GM18907 (cell line): ENCODE data around the gene PLP2.

ENCODE experiments used
- ATAC-seq: cut with Tn5 transposase; IDR thresholded peaks from one replicate; pipeline ENCODE4 v1.9.1; 2021; ENCODE audit warnings: mild to moderate bottlenecking, moderate library complexity; ENCODE audit not compliant: unreplicated experiment

The PLP2 gene

GRCh38 chrX:49186125-49187027 is 14.7 kb downstream of the PLP2 start, which contains the start of gene PRICKLE3:
TSS of gene PRICKLE3 (minus strand) at chrX:49186373. CDS start at chrX:49186297, 76 bp downstream.
- ATAC-seq, result no peak

DNA sequence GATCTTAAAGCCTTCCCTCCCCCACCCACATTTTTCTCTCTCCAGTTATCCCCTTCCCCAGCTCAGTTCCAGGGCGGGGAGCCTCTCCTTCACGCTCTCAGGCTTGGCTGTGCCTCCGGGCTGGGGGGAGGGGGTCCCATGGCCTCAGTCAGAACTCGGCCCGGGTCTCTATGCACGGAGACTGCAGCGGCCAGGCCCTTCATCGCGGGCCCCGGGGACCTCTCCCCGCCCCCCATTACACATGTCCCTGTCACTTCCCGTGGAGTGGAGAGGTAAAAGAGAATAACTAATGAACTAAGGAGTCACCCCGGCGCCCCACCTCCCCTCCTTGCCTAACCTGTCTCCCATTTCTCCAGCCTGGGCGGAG is 15.3 kb downstream of the PLP2 start:
- no peak for ATAC-seq

- ATAC-seq, result no peak
Measured at GRCh38 chrX:49187526-49187925, 15.8 kb downstream of the PLP2 start.

DNA sequence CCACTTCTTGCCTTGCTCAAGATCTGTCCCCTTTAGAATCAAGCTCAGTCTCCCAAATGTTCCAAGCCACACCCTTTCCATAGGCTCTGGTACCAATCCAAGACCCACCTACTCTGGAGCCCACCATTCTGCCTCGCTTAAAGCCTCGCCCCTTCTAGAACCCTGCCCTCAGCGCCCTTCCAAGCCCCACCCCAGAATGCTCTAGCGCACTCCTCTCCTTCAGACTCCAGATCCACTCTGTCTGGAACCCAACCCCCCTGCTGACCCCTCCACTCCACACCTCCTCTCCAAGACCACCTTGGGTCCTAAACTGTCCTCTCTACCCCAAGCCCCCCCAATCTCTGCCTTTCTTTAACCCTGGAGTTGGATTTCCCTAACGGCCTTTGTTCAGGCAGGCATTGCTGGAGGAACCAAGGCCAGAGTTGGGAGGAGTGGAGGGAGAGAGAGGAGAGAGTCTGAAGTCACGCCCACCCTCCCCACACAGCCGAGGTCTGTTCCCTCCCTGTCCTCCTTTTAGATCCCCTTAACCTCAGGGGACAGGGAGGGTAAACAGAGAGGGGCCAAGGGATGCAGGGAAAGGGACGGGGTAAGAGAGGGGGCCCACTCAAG is 16.9 kb downstream of the PLP2 start:
- no peak for ATAC-seq

- ATAC-seq, result no peak
Measured at GRCh38 chrX:49189606-49190005, 17.9 kb downstream of the PLP2 start.

DNA sequence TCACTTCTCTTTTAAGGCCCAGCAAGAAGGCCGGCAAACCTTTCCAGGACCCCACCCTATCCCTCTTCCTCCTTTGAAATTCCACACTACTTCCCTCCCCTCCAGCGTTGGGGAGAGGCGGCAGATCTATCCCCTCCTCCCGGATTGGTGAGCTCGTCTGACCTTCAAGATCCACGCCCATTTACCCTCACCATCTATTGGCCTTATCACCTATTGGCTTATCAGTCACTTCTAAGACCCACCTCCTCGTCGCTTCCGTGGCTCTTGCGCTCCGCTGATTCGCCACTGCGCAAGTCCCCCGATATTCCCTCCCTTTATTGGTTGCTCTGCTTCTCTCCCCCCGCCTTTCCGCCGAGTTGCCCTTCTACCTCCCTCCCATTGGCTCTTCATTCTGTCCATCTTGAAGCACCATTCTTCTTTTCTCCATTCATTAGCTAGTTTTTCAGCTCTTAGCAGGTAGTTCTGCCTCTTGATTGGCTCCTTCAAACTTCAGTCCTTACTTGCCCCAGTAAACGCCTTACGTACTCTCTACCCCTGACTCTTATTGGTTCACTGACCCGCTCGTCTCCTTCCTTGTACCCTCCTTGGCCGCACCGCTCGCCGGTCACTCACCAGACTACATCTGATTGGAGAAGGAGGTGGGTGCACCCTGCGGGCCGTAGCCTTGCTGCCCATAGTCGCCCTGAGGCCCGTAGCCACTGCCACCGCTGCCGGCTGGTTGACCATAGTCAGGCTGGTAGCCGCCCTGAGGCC is 19.3 kb downstream of the PLP2 start:
- peak; percentile 90 for ATAC-seq

DNA sequence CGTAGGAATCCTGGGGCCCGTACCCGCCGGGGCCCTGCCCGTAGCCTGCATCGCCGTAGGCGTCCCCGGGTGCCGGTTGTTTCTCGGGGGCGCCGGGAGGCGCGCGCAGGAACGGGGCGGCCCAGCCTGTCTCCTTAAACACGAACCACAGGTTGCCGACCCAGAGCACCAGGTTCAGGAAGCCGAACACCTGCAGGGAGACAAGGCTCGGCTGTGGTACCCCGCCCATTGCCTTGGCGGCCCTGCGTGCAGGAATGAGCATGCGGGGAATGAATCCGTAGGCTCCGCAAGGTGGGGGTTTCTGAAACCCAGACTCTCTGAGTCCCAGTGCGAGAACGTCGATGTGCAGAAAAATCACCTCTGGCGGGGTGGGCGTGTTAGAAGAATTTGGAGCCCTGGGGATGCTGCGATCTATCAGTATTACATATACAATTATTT is 19.9 kb downstream of the PLP2 start:
- no peak for ATAC-seq

DNA sequence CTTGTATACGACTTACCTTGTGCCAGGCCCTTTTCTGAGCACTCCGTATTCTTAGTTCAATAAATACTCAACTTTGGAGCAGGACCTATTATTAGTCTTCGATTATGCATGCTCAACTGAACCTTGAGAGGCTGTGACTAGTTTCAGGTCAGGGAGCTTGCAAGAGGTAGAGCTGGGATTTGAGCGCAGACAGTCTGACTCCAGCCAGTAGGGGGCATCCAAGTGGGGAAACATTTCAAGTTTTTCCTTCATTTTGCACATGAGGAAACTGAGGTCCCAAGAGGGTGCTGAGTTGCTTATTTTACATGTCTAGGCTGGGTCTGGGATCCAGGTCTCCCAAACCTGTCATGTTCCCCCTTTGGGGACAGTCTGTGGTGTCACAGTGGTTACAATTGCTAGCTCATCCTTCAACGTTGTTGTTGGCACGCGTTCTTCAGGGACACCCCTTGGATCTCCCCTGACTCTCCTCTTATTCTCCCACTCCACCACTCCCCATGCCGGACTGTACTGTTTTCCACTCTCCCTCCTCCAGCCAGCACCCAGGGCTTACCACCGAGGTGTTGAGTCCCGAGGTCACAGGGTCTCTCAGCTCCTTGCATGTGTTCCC is 21.1 kb downstream of the PLP2 start:
- ATAC-seq, result no peak

- ATAC-seq, result no peak
Measured at GRCh38 chrX:49193542-49193964, 21.9 kb downstream of the PLP2 start.

DNA sequence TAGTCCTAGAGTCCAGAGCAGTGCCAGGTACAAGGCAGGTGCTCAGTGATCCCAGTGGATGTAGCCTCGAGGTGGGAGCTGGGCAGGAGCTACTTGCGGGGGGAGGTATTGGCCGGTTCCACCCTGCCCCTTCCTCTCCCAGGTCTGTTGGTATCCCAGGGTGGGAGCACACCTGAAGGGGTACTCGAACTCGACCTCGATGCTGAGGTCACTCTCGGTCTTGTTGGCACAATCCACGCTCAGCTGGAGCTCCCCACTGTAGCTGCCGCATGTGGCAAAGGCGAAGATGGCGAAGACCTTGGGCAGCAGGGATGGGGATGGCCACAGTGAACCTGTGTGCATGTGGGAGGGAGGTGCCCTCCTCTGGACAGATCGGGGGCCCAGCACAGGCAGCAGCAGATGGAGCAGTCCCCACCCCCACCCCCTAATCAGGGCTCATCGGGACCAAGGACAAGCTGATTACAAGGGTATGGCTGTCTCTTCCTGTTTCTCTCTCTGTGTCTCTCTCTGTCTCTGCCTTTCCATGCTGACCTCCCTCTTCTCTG is 25.9 kb downstream of the PLP2 start:
- no peak for ATAC-seq

DNA sequence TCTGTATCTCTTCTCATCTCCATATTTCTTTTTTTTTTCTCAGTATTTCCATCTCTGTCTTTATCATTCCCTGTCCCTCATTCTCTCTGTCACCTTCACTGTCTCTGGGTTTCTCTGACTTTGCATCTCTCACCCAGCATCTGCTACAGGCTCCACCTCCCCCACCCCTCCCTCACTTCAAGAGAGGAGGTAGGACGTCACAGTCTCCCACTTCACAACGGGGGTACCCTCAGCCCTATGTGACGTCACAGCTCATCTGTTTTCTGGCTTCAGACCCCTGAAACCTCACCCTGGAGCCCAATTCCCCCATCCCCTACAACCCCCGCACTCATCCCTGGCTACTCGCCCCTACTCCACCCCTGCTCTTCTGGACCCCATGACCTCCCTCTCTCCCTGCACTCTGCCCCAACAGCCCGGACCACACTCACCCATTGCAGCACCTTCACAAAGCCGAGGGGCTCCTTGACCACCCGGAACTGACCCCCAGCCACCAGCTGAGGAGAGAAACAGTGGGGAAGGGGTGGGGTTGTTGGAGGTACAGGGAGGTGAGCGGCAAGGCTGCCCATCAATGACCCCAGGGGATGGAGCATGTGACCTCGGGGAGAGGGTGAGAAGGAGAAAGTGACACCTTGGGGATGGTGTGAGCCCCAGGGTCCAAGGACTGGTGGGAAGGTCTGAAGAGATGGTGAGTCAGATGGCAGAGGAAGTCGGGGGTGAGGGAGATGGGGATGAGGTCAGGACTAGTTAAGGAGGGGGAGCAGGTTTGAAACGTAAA is 27.0 kb downstream of the PLP2 start:
- ATAC-seq, result no peak

DNA sequence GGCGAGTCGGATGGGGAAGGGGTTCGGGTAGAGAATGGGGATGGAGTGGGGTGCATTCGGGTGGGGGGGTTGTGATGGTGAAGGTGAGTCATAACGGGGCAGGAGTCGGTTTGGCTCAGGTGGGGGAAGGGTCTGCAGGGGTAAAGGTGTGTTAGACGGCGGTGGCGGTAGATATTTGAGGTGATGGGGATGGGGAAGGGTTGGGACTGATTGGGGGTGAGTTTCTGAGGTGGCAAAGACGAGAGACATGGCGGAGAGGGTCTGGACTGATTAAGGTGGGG is 27.6 kb downstream of the PLP2 start:
- no peak for ATAC-seq

GRCh38 chrX:49199906-49200771 is 28.4 kb downstream of the PLP2 start, which contains the start of gene SYP:
TSS of gene SYP (minus strand) at chrX:49200193. CDS start at chrX:49200186, 7 bp downstream.
- ATAC-seq, result peak; percentile 87

DNA sequence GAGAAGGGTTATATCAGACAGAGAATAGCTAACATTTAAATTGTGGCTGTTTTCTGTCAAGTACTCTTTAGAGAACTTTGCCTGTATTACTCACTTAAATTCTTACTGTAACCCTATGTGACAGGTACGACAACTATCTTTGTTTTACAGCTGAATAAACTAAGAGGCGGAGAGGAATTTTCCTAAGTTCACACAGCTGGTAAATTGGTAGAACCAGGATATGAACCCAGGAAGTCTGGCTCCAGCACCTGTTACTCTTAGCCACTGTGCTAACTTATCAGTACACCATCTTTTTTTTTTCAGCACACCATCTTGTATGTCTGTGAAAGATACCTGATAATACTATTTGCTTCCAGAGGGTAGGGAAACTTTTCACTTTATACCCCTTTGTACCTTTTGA is 30.3 kb downstream of the PLP2 start:
- no peak for ATAC-seq

GRCh38 chrX:49203536-49203935 is 31.8 kb downstream of the PLP2 start:
- no peak for ATAC-seq

GRCh38 chrX:49204017-49204416 is 32.3 kb downstream of the PLP2 start:
- ATAC-seq, result no peak

DNA sequence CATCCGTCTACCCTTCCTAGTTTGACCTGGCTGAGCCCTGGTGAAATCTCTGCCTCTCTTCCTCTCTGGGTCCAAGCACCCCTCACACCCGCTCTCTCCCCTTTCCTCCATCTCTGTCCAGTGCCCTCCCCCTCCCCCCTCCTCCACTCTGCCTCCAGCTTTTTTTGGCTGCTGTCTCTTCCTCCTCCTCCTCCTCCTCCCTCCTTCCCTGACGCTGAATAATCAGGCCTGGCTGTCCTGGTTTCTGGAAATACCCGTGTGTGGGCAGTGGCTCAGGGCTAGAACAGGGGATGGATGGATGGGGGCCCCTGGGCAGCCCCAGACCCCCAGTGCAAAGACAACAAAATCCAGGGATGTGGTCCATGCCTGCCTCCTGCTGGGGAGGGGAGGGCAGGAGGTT is 33.0 kb downstream of the PLP2 start:
- no peak for ATAC-seq

DNA sequence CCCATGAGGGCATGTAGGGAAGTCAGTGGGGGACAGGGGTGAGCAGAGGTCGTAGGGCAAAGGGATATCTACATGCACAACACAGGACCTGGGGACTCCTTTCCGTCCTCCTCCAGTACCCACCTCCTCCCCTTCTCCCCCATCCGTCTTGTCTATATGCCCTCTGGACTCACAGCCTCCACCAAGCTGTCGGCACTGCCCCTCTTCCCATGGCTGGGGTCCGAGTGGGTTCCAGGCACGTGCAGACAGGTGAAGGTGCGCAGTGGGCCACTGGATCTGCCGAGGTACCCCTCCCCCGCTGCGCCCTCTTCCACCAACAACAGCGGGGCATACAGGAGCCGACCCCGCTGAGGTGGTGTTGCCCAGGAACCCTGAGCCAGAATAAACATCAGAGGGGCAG is 33.7 kb downstream of the PLP2 start:
- no peak for ATAC-seq

- ATAC-seq, result no peak
Measured at GRCh38 chrX:49206543-49206942, 34.8 kb downstream of the PLP2 start.
